ENCODE results near the gene AARS1.
"Not testable (repeated sequence)": the region's sequence is repeated elsewhere in the genome, so short reads cannot be mapped to it uniquely, and the experiment has no call there.

Gene AARS1

GRCh38 chr16:70289229-70290094 is at the start of gene AARS1:
Gene AARS1 (minus strand): TSS chr16:70289506. CDS start chr16:70282763, 6,743 bp downstream.
- DNase-seq = peak; percentile 90

- DNase-seq = no peak
These were observed 48.5 kb upstream of the AARS1 start for GRCh38 chr16:70337814-70338213.

GRCh38 chr16:70332728-70333127 is 43.4 kb upstream of the AARS1 start:
- not testable (repeated sequence) for DNase-seq

- no peak for DNase-seq
These were observed 42.5 kb upstream of the AARS1 start for GRCh38 chr16:70331588-70332358.

GRCh38 chr16:70331091-70331490 is 41.8 kb upstream of the AARS1 start:
- DNase-seq = no peak

- no peak for DNase-seq
These were observed 35.9 kb upstream of the AARS1 start for GRCh38 chr16:70324998-70325747.

- DNase-seq = no peak
These were observed 30.8 kb upstream of the AARS1 start for GRCh38 chr16:70320121-70320520.

GRCh38 chr16:70307726-70308125 is 18.4 kb upstream of the AARS1 start:
- DNase-seq = not testable (repeated sequence)

- DNase-seq = no peak
These were observed 17.6 kb upstream of the AARS1 start for GRCh38 chr16:70306880-70307279.

GRCh38 chr16:70304892-70305448 is 15.7 kb upstream of the AARS1 start:
- DNase-seq = no peak

- DNase-seq = no peak
These were observed 13.4 kb upstream of the AARS1 start for GRCh38 chr16:70302745-70303144.

- DNase-seq = no peak
These were observed 11.8 kb upstream of the AARS1 start for GRCh38 chr16:70301121-70301520.

GRCh38 chr16:70298988-70299938 is 10.0 kb upstream of the AARS1 start, which contains the start of gene DDX19B:
Gene DDX19B (plus strand): TSS chr16:70299186. CDS start chr16:70299298, 112 bp downstream.
- peak; percentile 42 for DNase-seq

- DNase-seq = no peak
These were observed 6.3 kb upstream of the AARS1 start for GRCh38 chr16:70295634-70296033.

GRCh38 chr16:70294385-70295025 is 5.2 kb upstream of the AARS1 start:
- no peak for DNase-seq

GRCh38 chr16:70292148-70292547 is 2.8 kb upstream of the AARS1 start:
- DNase-seq = not testable (repeated sequence)

- no peak for DNase-seq
These were observed 1.7 kb upstream of the AARS1 start for GRCh38 chr16:70290949-70291519.

GRCh38 chr16:70287304-70287971 is 1.9 kb downstream of the AARS1 start:
- not testable (repeated sequence) for DNase-seq

GRCh38 chr16:70276392-70276791 is 12.9 kb downstream of the AARS1 start:
- DNase-seq = no peak

GRCh38 chr16:70271696-70272095 is 17.6 kb downstream of the AARS1 start:
- DNase-seq = no peak

Measured in stimulated activated CD4-positive, alpha-beta T cell treated with anti-CD3 and anti-CD28 coated beads, Interleukin-12 subunit alpha, Interleukin-12 subunit beta, amount 100 ng/mL, for 4 hours (primary cell).